HEK293 (cell line): ENCODE results near the gene RAVER2.

Experiments used
- CTCF ChIA-PET: fragments of 350-600 bp; formaldehyde crosslinking; extraction: SDS; loops from one replicate; lab custom pipeline; 2021; ENCODE audit warnings: antibody characterized with exemption; lab: Yijun Ruan, JAX
- POLR2A ChIA-PET: fragments of 300-600 bp; formaldehyde crosslinking; extraction: SDS; loops from one replicate; lab custom pipeline; 2020; ENCODE audit warnings: antibody characterized with exemption, inconsistent platforms; lab: Yijun Ruan, JAX
- H3K27ac ChIP-seq: fragments of 200-500 bp; sonication (Bioruptor generic); 2 replicates; pipeline ENCODE4 v1.5.1; 2014; ENCODE audit warnings: low read depth, low read length, control low read depth, inconsistent platforms; ENCODE audit errors: extremely low read depth
- H3K36me3 ChIP-seq, 2 experiments: fragments of 200-500 bp in 1 of 2; sonication (Bioruptor generic) in 1 of 2; 1 replicate in 1 of 2; 2 replicates in 1 of 2; pipeline ENCODE4 v1.5.1; 2014 to 2017; ENCODE audit warnings: inconsistent platforms in 2 of 2, low read length in 2 of 2; ENCODE audit not compliant: control insufficient read depth in 2 of 2, insufficient read depth in 1 of 2
- H3K4me1 ChIP-seq: fragments of 200-500 bp; sonication (Bioruptor generic); 2 replicates; pipeline ENCODE4 v1.5.1; 2014; ENCODE audit warnings: mild to moderate bottlenecking, low read length, inconsistent platforms; ENCODE audit not compliant: control insufficient read depth, insufficient read depth
- H3K4me3 ChIP-seq: 2 replicates; pipeline ENCODE4 v1.5.1; 2011; ENCODE audit warnings: low read depth, mild to moderate bottlenecking, control low read depth, low read length, moderate library complexity
- H3K9me3 ChIP-seq: fragments of 200-500 bp; sonication (Bioruptor generic); 2 replicates; pipeline ENCODE4 v1.5.1; 2014; ENCODE audit warnings: low read depth, low read length, inconsistent platforms; ENCODE audit not compliant: control insufficient read depth, insufficient read depth
- HOXD13 ChIP-seq: sonication (generic); formaldehyde crosslinking; IDR thresholded peaks from 2 replicates; pipeline ENCODE4 v1.8.0; 2022; ENCODE audit warnings: missing genetic modification reagents, borderline replicate concordance
- IKZF3 ChIP-seq: fragments of 450-650 bp; IDR thresholded peaks from 2 replicates; pipeline ENCODE4 v1.5.0; 2018; ENCODE audit warnings: missing biosample characterization, mild to moderate bottlenecking, missing genetic modification characterization, moderate library complexity
- KLF1 ChIP-seq: fragments of 450-650 bp; formaldehyde crosslinking; IDR thresholded peaks from 2 replicates; pipeline ENCODE4 v1.5.1; 2016; ENCODE audit warnings: missing biosample characterization, missing genetic modification characterization
- KLF10 ChIP-seq: fragments of 450-650 bp; IDR thresholded peaks from 2 replicates; pipeline ENCODE4 v1.5.1; 2018; ENCODE audit warnings: missing biosample characterization, mild to moderate bottlenecking, missing genetic modification characterization
- MYNN ChIP-seq: fragments of 450-650 bp; formaldehyde crosslinking; IDR thresholded peaks from 2 replicates; pipeline ENCODE4 v1.5.1; 2016; ENCODE audit warnings: missing biosample characterization, missing genetic modification characterization, borderline replicate concordance
- TRIM28 ChIP-seq: IDR thresholded peaks from 2 replicates; pipeline ENCODE4 v1.6.1; 2011; ENCODE audit warnings: low read length, control low read depth, borderline replicate concordance
- ZBTB17 ChIP-seq: fragments of 450-650 bp; formaldehyde crosslinking; IDR thresholded peaks from 2 replicates; pipeline ENCODE4 v1.5.1; 2016; ENCODE audit warnings: missing biosample characterization, missing genetic modification characterization
- ZBTB48 ChIP-seq: fragments of 450-650 bp; formaldehyde crosslinking; IDR thresholded peaks from 2 replicates; pipeline ENCODE4 v1.5.1; 2016; ENCODE audit warnings: missing biosample characterization, missing genetic modification characterization
- ZIC2 ChIP-seq: fragments of 450-650 bp; formaldehyde crosslinking; IDR thresholded peaks from 2 replicates; pipeline ENCODE4 v1.5.1; 2016; ENCODE audit warnings: missing biosample characterization, missing genetic modification characterization
- ZNF10 ChIP-seq: fragments of 450-650 bp; formaldehyde crosslinking; IDR thresholded peaks from 2 replicates; pipeline ENCODE4 v1.5.1; 2017; ENCODE audit warnings: missing biosample characterization, missing genetic modification characterization
- ZNF133 ChIP-seq: fragments of 450-650 bp; formaldehyde crosslinking; IDR thresholded peaks from 2 replicates; pipeline ENCODE4 v1.5.1; 2016; ENCODE audit warnings: missing biosample characterization, missing genetic modification characterization
- ZNF2 ChIP-seq: fragments of 450-650 bp; formaldehyde crosslinking; IDR thresholded peaks from 2 replicates; pipeline ENCODE4 v1.5.1; 2016; ENCODE audit warnings: missing biosample characterization, missing genetic modification characterization
- ZNF366 ChIP-seq: fragments of 450-650 bp; formaldehyde crosslinking; conservative IDR thresholded peaks from 2 replicates; pipeline ENCODE4 v1.5.1; 2016; ENCODE audit warnings: missing biosample characterization, missing genetic modification characterization
- ZNF37A ChIP-seq: fragments of 450-650 bp; IDR thresholded peaks from 2 replicates; pipeline ENCODE4 v1.5.1; 2018; ENCODE audit warnings: missing biosample characterization, missing genetic modification characterization
- ZNF585B ChIP-seq: fragments of 450-650 bp; formaldehyde crosslinking; IDR thresholded peaks from 2 replicates; pipeline ENCODE4 v1.5.1; 2016; ENCODE audit warnings: missing biosample characterization, missing genetic modification characterization
- ZNF596 ChIP-seq: fragments of 450-650 bp; IDR thresholded peaks from 2 replicates; pipeline ENCODE4 v1.5.0; 2018; ENCODE audit warnings: missing biosample characterization, mild to moderate bottlenecking, missing genetic modification characterization, moderate library complexity
- ZNF624 ChIP-seq: fragments of 450-650 bp; formaldehyde crosslinking; IDR thresholded peaks from 2 replicates; pipeline ENCODE4 v1.5.1; 2017; ENCODE audit warnings: missing biosample characterization, missing genetic modification characterization
- ZNF670 ChIP-seq: fragments of 450-650 bp; formaldehyde crosslinking; IDR thresholded peaks from 2 replicates; pipeline ENCODE4 v1.5.1; 2016; ENCODE audit warnings: missing biosample characterization, missing genetic modification characterization, low read depth
- ZNF776 ChIP-seq: fragments of 450-650 bp; formaldehyde crosslinking; IDR thresholded peaks from 2 replicates; pipeline ENCODE4 v1.5.0; 2017; ENCODE audit warnings: missing biosample characterization, missing genetic modification characterization, borderline replicate concordance
- ZNF785 ChIP-seq: fragments of 450-650 bp; formaldehyde crosslinking; IDR thresholded peaks from 2 replicates; pipeline ENCODE4 v1.5.1; 2016; ENCODE audit warnings: missing biosample characterization, missing genetic modification characterization
- TF ChIP-seq, protein P1 (sequence below): fragments of 450-650 bp; formaldehyde crosslinking; IDR thresholded peaks from 2 replicates; pipeline ENCODE4 v1.5.1; 2016; ENCODE audit warnings: missing biosample characterization, missing genetic modification characterization
- TF ChIP-seq, protein P2 (sequence below): fragments of 450-650 bp; formaldehyde crosslinking; IDR thresholded peaks from 2 replicates; pipeline ENCODE4 v1.5.1; 2016; ENCODE audit warnings: missing biosample characterization, missing genetic modification characterization, low read depth
- TF ChIP-seq, protein P3 (sequence below): fragments of 450-650 bp; formaldehyde crosslinking; IDR thresholded peaks from 2 replicates; pipeline ENCODE4 v1.5.1; 2016; ENCODE audit warnings: missing biosample characterization, missing genetic modification characterization
- TF ChIP-seq, protein P4 (sequence below): fragments of 450-650 bp; formaldehyde crosslinking; IDR thresholded peaks from 2 replicates; pipeline ENCODE4 v1.5.1; 2016; ENCODE audit warnings: missing biosample characterization, missing genetic modification characterization

Gene RAVER2

DNA sequence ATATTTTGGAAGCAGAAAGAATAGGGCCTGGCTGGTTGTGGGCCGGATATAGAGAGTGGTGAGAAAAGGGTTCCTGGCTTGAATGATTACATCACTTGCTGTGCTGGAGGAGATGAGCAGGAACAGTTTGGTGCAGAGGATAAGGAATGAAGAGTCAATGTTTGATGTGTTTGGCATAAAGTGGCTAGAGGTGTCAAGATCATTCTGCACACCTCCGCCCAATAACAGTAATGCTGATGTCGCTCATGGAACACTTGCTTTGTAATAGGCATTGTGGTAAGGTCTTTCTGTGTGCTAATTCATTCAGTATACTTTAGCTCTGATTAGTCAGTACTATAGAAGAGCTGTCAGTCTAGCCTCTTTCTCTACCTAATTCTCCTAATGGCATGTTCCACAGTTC lies 48.0 kb upstream of the RAVER2 start:
- Histone ChIP-seq H3K4me1 (no peaks in the 10 kb centered on the region), H3K4me3 (no peak overlapping the region), H3K36me3 (peaks cover 4 to 5% of the 10 kb centered on the region in 2 experiments; a peak in 2 of 3 replicates), H3K9me3 (no peaks in the 10 kb centered on the region), H3K27ac (no peak overlapping the region)
- CTCF ChIA-PET = interaction anchor here (0.6 to 0.9 kb wide), 2 partner anchors 21 to 469 kb away, joined by 3 to 4 read pairs; no protein-coding TSS in a partner anchor
- TF ChIP-seq ZNF785 (tag by site-specific recombination) (no peak), ZNF624 (no peak), ZNF2 (tag by site-specific recombination) (no peak)
- POLR2A ChIA-PET = no interaction called here

DNA sequence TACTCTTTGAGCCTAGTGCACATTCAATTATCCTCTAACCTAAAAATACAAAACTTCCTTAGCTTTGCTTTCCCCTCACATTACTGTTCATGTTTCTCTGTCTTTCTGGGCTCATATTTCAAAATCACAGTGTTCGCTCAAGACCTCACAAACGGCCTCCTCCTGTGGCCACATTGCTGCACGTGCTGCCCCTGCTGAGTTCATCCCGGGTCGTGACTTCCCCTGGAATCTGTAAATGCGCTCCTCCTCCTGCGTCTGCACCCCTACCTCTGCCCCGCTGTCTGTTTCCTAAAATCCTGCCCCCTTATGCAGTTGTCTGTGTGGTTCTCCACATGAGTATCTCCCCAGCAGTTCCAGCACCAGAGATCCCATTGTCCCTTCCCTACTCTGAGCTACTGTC lies 45.5 kb upstream of the RAVER2 start:
- H3K36me3 ChIP-seq = no peaks in the 10 kb centered on the region
- no peaks in the 10 kb centered on the region for H3K4me1 ChIP-seq
- H3K9me3 ChIP-seq = no peaks in the 10 kb centered on the region
- TF ChIP-seq IKZF3 (tag by site-specific recombination) (no peak), ZNF776 (no peak), KLF10 (tag by site-specific recombination) (no peak), MYNN (tag by site-specific recombination) (no peak), ZIC2 (tag by site-specific recombination) (peak; percentile 87), HOXD13 (CRISPR knock-in tag) (no peak), TRIM28 (0 out of 2 replicates have a peak, but pooled peaks have one; percentile 61), ZNF37A (tag by site-specific recombination) (no peak), KLF1 (tag by site-specific recombination) (no peak), ZBTB17 (no peak), ZNF366 (tag by site-specific recombination) (no peak), ZNF585B (tag by site-specific recombination) (no peak)
- TF ChIP-seq, protein P1, sequence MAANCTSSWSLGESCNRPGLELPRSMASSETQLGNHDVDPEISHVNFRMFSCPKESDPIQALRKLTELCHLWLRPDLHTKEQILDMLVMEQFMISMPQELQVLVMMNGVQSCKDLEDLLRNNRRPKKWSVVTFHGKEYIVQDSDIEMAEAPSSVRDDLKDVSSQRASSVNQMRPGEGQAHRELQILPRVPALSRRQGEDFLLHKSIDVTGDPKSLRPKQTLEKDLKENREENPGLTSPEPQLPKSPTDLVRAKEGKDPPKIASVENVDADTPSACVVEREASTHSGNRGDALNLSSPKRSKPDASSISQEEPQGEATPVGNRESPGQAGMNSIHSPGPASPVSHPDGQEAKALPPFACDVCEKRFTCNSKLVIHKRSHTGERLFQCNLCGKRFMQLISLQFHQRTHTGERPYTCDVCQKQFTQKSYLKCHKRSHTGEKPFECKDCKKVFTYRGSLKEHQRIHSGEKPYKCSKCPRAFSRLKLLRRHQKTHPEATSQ (tag by site-specific recombination) = no peak
- TF ChIP-seq, protein P2, sequence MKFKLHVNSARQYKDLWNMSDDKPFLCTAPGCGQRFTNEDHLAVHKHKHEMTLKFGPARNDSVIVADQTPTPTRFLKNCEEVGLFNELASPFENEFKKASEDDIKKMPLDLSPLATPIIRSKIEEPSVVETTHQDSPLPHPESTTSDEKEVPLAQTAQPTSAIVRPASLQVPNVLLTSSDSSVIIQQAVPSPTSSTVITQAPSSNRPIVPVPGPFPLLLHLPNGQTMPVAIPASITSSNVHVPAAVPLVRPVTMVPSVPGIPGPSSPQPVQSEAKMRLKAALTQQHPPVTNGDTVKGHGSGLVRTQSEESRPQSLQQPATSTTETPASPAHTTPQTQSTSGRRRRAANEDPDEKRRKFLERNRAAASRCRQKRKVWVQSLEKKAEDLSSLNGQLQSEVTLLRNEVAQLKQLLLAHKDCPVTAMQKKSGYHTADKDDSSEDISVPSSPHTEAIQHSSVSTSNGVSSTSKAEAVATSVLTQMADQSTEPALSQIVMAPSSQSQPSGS (tag by site-specific recombination) = no peak
- TF ChIP-seq, protein P3, sequence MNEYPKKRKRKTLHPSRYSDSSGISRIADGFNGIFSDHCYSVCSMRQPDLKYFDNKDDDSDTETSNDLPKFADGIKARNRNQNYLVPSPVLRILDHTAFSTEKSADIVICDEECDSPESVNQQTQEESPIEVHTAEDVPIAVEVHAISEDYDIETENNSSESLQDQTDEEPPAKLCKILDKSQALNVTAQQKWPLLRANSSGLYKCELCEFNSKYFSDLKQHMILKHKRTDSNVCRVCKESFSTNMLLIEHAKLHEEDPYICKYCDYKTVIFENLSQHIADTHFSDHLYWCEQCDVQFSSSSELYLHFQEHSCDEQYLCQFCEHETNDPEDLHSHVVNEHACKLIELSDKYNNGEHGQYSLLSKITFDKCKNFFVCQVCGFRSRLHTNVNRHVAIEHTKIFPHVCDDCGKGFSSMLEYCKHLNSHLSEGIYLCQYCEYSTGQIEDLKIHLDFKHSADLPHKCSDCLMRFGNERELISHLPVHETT (tag by site-specific recombination) = no peak
- POLR2A ChIA-PET = no interaction called here
- H3K4me3 ChIP-seq = no peak overlapping the region
- no peak overlapping the region for H3K27ac ChIP-seq
- CTCF ChIA-PET = interaction anchor here (0.5 to 1.6 kb wide), 2 partner anchors 14 to 20 kb away, joined by 4 read pairs; no protein-coding TSS in a partner anchor

DNA sequence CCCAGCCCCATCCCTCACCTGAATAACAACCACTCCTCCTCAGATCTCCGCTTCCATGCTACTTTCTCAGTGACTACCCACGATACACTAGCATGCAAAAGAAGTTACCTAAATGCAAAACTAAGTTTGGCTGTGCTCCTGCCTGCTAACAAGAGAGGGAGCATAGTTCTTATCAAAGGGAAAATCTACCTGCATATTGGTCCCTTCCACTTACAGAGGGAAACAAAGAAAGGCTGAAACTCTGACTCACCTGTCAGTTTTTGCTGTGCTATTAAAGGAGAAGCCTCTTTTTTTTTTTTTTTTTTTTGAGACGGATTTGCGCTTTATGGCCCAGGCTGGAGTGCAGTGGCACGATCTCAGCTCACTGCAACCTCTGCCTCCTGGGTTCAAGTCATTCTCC lies 43.8 kb upstream of the RAVER2 start:
- Histone ChIP-seq H3K27ac (no peak overlapping the region), H3K4me3 (no peak overlapping the region), H3K36me3 (no peaks in the 10 kb centered on the region), H3K4me1 (no peaks in the 10 kb centered on the region), H3K9me3 (no peaks in the 10 kb centered on the region)
- POLR2A ChIA-PET = no interaction called here
- CTCF ChIA-PET = interaction anchor here (1.4 kb wide), 1 partner anchor 11 kb away, joined by 3 read pairs; no protein-coding TSS in a partner anchor
- TF ChIP-seq ZBTB48 (tag by site-specific recombination) (no peak), ZNF596 (tag by site-specific recombination) (no peak), ZNF670 (tag by site-specific recombination) (no peak), IKZF3 (tag by site-specific recombination) (no peak), ZNF133 (no peak), ZNF10 (no peak)
- TF ChIP-seq, protein P4, sequence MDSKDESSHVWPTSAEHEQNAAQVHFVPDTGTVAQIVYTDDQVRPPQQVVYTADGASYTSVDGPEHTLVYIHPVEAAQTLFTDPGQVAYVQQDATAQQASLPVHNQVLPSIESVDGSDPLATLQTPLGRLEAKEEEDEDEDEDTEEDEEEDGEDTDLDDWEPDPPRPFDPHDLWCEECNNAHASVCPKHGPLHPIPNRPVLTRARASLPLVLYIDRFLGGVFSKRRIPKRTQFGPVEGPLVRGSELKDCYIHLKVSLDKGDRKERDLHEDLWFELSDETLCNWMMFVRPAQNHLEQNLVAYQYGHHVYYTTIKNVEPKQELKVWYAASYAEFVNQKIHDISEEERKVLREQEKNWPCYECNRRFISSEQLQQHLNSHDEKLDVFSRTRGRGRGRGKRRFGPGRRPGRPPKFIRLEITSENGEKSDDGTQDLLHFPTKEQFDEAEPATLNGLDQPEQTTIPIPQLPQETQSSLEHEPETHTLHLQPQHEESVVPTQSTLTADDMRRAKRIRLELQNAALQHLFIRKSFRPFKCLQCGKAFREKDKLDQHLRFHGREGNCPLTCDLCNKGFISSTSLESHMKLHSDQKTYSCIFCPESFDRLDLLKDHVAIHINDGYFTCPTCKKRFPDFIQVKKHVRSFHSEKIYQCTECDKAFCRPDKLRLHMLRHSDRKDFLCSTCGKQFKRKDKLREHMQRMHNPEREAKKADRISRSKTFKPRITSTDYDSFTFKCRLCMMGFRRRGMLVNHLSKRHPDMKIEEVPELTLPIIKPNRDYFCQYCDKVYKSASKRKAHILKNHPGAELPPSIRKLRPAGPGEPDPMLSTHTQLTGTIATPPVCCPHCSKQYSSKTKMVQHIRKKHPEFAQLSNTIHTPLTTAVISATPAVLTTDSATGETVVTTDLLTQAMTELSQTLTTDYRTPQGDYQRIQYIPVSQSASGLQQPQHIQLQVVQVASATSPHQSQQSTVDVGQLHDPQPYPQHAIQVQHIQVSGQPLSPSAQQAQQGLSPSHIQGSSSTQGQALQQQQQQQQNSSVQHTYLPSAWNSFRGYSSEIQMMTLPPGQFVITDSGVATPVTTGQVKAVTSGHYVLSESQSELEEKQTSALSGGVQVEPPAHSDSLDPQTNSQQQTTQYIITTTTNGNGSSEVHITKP = no peak
- TF ChIP-seq, protein P2 (tag by site-specific recombination) = no peak
